Right hindlimb (tissue), 1 donor: ENCODE data around the gene SNX25.
"Not testable (repeated sequence)": the region's sequence is repeated elsewhere in the genome, so short reads cannot be mapped to it uniquely, and the experiment has no call there.

Experiments used
- DNase-seq: peaks from one replicate; pipeline ENCODE4 v3.0.0-alpha.2; 2018

Gene SNX25

DNA sequence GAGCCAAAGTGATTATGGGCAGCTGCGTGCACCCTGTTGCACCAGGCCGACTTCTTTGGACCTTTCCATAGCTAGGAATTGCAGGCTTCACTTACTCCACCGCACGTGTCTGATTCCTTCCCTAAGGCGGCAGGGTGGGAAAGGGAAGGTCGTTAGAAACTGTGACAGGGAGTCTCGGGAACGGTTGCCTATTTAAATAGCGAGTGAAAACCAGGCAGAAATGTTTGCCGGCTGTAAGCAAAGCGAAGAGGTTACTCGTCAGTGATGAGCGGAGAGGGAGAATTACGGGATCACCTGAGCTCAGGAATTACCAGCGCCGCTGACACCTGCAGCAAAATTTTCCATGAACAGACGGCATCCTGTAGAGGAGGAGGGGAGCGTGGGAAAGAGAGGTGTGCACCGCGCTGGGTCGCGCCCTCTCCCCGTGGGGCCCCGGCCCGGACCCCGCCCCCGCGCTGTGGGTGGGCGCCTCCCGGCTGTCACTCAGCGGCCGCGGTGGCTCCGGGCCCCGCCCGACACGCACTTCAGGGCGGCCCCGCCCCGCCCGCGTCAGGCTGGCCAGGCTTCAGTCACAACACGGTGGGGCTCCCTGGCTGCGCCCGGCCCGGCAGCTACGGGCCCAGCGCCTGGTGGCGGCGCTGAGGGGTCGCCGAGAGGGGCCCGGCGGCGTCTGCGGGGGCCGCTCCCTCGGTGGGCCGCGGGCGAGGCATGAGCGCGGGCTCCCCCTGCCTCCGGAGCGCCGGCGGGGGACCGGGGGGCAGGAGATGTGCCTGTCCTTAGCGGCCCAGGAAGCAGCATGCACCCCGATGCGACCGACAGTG, at the start of gene SNX25:
Gene SNX25, plus strand, starts transcription at position 568 of the 821 bp plus-strand sequence. Its CDS starts 229 bp downstream, at position 797.
- DNase-seq, result peak; percentile 90

DNA sequence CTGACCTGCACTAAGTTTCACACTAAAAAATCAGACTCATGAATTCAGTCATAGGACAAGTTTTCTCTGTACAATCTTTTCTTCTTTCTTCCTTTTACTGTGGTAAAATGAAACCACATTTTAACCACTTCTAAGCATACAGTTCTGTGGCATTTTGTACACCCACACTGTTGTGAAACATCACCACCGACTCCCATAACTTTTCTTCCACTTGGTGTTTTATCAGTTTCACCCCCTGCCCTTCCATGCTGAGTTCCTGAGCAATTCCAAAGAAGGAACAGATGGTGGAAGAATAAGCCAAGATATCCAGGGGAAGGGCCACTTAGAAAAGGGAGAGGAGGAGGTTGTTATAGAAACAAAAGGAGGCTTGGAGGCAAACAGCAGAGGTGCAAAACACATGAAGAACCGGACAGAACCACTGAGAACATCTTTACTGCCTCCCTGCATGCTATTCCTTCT, 43.8 kb upstream of the SNX25 start:
- DNase-seq, result no peak

DNA sequence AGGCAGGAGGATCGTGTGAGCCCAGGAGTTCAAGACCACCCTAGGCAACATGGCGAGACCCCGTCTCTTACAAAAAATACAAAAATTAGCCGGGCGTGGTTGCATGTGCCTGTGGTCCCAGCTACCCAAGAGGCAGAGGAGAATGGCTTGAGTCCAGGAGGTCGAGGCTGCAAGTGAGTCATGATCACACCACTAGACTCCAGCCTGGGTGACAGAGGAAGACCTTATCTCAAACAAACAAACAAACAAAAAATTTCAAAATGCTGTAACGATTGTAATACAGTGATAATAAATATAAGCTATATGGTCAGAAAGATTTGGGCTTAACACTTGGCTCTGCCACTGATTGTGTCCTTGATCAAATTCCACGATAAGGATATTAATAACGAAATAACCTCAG, 42.2 kb upstream of the SNX25 start:
- no peak for DNase-seq

DNA sequence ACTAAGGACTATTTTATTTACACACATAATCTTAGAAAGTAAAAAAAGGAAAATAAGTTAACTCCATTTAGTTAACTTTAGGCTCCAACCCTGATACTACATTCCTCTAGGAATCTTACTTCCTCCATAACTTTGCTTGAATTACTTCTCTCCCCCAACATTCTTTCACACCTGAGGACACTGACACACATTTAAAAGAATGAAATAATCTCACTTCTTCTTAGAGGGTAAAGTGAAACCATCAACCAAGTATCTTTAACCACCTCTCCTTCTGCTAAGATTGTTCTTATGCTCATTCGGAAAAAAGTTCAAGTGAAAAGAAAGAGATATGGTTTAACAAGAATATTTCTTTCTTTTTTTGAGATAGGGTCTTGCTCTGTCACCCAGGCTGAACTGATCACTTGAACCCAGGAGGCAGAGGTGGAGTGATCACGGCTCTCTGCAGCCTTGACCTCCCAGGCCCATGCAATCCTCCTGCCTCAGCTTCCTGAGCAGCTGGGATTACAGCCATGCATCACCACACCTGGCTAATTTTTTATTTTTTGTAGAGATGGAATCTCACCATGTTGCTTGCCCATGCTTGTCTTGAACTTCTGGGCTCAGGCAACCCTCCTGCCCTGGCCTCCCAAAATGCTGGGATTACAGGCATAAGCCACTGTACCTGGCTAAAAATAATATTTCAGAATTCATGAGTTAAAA, 37.9 kb upstream of the SNX25 start:
- DNase-seq, result no peak

DNA sequence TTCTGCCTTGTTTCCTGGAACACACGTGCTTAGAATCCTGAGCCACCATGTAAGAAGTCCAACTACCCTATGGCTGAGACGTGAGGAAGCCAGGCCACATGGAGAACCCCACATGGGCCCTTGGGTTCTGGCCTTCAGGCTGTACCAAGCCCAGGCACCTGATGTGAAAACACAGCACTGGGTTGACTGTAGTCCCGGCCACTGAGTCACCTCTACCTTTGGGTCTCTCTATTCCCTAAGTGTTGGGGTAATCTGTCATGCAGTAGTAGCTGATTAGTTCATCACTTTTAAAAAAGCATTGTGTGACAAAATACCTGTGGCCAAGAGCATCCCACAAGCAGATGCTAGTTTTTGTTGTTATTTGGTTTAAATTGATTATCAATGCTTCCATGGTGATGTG, 29.9 kb upstream of the SNX25 start:
- DNase-seq, result no peak

GRCh38 chr4:185182239-185182638, 27.2 kb upstream of the SNX25 start:
- no peak for DNase-seq

DNA sequence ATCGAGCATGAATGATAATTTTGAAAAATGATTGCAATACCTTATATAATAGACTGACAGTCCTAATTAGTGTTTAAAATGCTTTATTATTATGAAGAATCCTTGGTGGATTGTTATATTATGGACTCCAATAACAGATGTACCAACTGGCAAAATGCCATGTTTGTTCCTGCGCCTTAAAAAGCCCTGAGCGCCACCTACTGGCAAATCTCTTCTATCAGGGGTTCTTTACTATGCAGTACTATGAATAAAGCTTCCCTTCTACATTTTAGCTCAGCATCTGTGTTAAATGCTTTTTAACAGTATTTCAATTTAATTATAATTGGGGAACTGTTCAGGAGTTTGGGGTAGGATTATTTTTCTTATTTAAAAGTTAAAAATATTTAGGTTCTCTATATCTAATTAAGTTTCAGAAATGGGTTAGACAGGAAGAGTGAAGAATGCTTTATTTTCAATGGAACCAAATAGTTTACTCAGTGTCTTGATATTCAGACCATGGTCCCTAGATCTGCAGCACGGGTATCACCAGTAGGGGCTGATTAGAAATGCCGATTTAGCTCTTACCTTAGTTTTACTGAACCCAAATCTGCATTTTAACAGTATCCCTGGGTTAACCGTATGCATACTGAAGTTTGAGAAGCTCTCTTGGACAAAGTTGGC, 25.6 kb upstream of the SNX25 start:
- peak; percentile 75 for DNase-seq

DNA sequence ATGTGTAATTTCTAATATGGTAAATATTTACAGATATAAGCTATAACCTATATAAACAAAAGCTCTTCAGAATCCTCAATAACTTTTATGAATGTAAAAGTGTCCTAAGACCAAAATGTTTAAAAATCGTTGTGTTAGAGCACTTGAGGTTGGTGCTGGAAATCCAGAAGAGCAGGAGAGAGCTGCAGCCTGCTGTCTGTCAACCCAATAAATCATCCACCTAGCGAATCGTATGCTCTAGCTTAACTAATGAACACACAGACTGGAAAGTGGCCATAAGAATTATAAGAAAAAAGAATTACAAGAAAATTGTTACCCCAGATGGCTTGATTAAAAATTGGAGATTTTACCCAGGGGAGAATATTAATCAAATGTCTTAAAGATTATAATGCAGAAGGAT, 22.6 kb upstream of the SNX25 start:
- no peak for DNase-seq

- DNase-seq, result no peak
Observed at GRCh38 chr4:185189606-185190305, 19.6 kb upstream of the SNX25 start.

- DNase-seq, result no peak
Observed at GRCh38 chr4:185190306-185190856, 19.0 kb upstream of the SNX25 start.

GRCh38 chr4:185192059-185192458, 17.3 kb upstream of the SNX25 start:
- no peak for DNase-seq

DNA sequence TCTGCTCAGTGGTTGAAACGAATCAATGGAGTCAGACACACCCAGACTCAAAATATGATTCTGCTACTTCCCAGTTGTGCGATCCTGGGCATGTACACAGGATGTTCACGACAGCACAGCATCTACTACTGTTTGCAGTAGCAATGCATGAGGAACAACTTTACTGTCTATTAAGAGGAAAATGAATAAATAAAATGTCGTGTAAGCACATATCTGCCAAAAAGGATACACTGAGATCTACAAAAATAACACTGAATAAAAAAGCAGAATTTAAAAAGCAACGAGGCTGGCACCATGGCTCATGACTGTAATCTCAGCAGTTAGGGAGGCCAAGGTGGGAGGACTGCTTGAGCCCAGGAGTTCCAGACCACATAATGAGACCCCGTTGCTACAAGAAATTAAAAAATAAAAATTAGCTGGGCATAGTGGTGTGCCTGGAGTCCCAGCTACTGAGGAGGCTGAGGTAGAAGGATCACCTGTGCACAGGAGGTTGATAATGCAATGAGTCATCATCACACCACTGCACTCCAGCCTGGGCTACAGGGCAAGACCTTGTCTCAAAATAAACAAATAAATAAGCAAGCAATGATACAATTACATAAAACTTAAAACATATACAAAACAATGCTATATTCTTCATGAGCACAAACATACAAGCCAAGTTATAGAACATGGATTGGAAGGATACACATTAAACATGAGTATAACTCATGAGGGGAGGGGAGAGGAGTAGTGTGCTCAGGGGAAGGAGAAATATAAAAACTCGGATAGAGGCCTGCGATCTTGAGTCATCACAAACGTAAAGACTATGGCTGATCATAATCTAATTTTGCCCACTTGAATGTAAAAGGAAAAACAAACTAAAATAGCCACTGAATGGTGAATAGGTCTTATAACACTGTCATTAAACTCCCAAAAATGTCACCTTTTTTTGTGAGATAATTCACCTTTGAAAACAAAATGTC, 14.2 kb upstream of the SNX25 start:
- no peak for DNase-seq

GRCh38 chr4:185196437-185196836, 13.0 kb upstream of the SNX25 start:
- DNase-seq, result no peak

GRCh38 chr4:185198189-185198588, 11.2 kb upstream of the SNX25 start:
- DNase-seq, result not testable (repeated sequence)

DNA sequence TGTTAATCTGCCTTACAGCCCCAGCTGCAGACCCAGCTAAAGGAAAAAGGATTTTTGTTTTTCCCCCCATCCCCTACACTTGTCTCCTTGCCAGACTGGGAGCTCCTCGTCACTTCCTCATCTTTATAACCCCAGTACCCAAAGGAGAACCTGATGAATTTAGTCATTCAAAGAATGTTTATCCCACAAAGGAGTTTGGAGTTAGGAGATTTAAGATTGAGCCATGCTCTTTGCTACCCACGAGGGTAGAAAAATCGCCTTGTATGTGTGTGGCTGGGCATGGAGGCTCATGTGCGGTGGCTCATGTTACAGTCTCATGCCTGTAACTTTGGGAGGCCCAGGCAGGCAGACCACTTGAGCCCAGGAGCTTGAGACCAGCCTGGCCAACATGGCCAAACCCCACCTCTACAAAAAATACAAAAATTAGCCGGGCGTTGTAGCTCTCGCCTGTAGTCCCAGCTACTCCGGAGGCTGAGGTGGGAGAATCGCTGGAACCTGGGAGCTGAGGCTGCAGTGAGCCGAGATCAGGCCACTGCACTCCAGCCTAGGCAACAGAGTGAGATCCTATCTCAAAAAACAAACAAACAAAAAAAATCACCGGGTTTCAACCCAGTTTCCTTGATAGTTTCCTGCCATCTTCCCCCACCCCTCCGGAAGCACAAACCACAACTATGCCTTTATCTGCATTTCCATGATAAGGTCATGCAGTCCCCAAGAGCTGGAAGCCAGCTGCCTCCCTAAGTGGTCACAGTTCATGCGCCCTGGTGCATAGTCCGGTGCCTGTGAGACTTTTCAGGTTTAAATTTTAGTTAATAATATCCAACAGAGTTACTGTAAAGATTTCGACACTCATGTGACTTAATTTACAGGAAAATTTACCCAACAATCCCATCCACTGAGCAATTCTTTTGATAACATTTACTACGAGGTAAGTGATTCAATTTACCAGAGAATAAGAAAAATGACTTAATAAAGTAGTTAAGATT, 7.1 kb upstream of the SNX25 start:
- peak; percentile 27 for DNase-seq

- DNase-seq, result no peak
Observed at GRCh38 chr4:185202984-185203485, 6.4 kb upstream of the SNX25 start.

- DNase-seq, result peak; percentile 94
Observed at GRCh38 chr4:185203486-185204237, 5.7 kb upstream of the SNX25 start, which contains the start of gene CFAP97. Gene CFAP97 (minus strand): TSS chr4:185204000. CDS start chr4:185191196, 12,804 bp downstream.

DNA sequence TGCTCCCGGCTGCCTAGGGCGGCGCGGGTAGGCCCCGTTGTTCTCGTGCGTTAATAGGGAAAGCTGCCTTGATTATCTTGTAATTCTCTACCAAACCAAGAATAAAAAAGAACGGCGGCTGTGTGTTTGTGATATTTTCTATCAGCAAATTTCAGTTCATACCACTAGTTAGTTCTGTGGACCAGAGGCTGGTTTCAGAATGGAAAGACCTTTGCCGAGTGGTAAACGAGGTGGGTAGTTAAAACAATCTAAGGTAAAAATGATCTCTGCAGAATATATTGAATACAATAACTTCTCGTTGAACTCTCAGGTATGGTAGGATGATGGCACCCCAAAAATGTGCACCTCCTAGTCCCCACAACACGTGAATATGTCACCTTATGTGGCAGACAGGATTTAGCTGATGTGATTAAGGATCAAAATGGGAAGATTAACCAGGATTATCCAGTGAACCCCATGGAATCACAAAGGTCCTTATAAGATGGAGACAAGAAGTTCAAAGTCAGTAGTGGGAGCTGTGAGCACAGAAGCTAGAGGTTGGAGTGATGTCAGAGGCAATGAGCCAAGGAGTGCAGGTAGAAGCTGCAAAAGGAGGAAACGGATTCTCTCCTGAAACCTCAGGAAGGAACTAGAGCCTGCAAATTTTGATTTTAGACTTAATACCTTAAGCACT, 5.0 kb upstream of the SNX25 start:
- no peak for DNase-seq
